K562 (cell line): Measurements from ENCODE around the gene WDR18. TPM values are rescaled to one million over a fixed set of nuclear protein-coding genes. Genes with fewer than 3 reads are reported as not detected.
A peak's percentile ranks its signal among the peaks of the same experiment; 100 is the strongest.

Source experiments
- ATAC-seq: fragments of 200-7000 bp; cut with Tn5 transposase; 3 replicates; pipeline ENCODE4 v1.9.1; 2020; ENCODE audit warnings: moderate library complexity
- BruUV-seq: library from RNA; stranded (reverse); fragments of 400-500 nt; replicated peaks from 2 replicates; lab custom pipeline; 2021; lab: Mats Ljungman, UMichigan
- CTCF ChIA-PET: fragments of 300-600 bp; formaldehyde crosslinking; extraction: SDS; loops from one replicate; lab custom pipeline; 2021; ENCODE audit warnings: low intra/inter-chr PET ratio; lab: Yijun Ruan, JAX
- POLR2A ChIA-PET: fragments of 300-600, 350-650 bp; sonication (Branson Sonifier 250); formaldehyde crosslinking; extraction: SDS; loops from one replicate; lab custom pipeline; 2021; ENCODE audit warnings: antibody characterized with exemption, inconsistent platforms; lab: Yijun Ruan, JAX
- DNase-seq, 4 experiments: peaks; one replicate each; pipeline versions ENCODE4 v3.0.0 to v3.0.0-alpha.2; 2011 to 2018; ENCODE audit warnings: low spot score in 3 of 4, mixed read lengths in 3 of 4; ENCODE audit errors: extremely low read depth in 1 of 4
- FAIRE-seq: peaks from 2 replicates; lab custom pipeline; 2011; peaks lifted over from hg19 to GRCh38; lab: Jason Lieb, UNC
- H2AFZ ChIP-seq: 2 replicates; pipeline ENCODE4 v1.6.0; 2011; ENCODE audit warnings: low read depth, low read length, control low read depth, inconsistent platforms
- H3K27ac ChIP-seq: fragments of 200-600 bp; 3 replicates; pipeline ENCODE4 v1.8.0; 2011; ENCODE audit warnings: low read depth, mild to moderate bottlenecking, control low read depth, inconsistent platforms, low read length, moderate library complexity, mixed read lengths; ENCODE audit errors: extremely low read depth
- H3K27me3 ChIP-seq, 2 experiments: fragments of 300-600 bp in 1 of 2; 2 replicates in 1 of 2; 3 replicates in 1 of 2; pipeline versions ENCODE4 v1.6.0 to v1.8.0; 2011; ENCODE audit warnings: inconsistent platforms in 2 of 2, low read length in 2 of 2, mild to moderate bottlenecking in 1 of 2, mixed read lengths in 1 of 2, moderate library complexity in 1 of 2; ENCODE audit not compliant: control insufficient read depth in 2 of 2, insufficient read depth in 2 of 2
- H3K36me3 ChIP-seq: fragments of 300-600 bp; 3 replicates; pipeline ENCODE4 v1.8.0; 2011; ENCODE audit warnings: mild to moderate bottlenecking, low read length, inconsistent platforms; ENCODE audit not compliant: control insufficient read depth, insufficient read depth
- H3K4me1 ChIP-seq, 2 experiments: fragments of 200-600 bp in 1 of 2; replicated peaks in 1 of 2; 2 replicates in 1 of 2; 3 replicates in 1 of 2; pipeline versions ENCODE4 v1.5.1 to v1.8.0; 2011; ENCODE audit warnings: inconsistent platforms in 2 of 2, low read length in 2 of 2, mild to moderate bottlenecking in 1 of 2, mixed read lengths in 1 of 2, moderate library complexity in 1 of 2; ENCODE audit not compliant: control insufficient read depth in 2 of 2, insufficient read depth in 2 of 2
- H3K4me2 ChIP-seq: 2 replicates; pipeline ENCODE4 v1.6.1; 2011; ENCODE audit warnings: low read length, control low read depth, inconsistent platforms, mixed read lengths; ENCODE audit not compliant: insufficient read depth
- H3K4me3 ChIP-seq: fragments of 200-600 bp; sonication (generic), shearing (Covaris generic); 2 replicates; pipeline ENCODE4 v1.5.1; 2016; ENCODE audit warnings: control low read depth, inconsistent platforms
- H3K79me2 ChIP-seq: fragments of 200-600 bp; 3 replicates; pipeline ENCODE4 v1.8.0; 2011; ENCODE audit warnings: low read length, inconsistent platforms; ENCODE audit not compliant: control insufficient read depth, insufficient read depth
- H3K9ac ChIP-seq, 2 experiments: 2 replicates each; pipeline versions ENCODE4 v1.6.0 to v1.6.1; 2011; ENCODE audit warnings: low read depth in 2 of 2, low read length in 2 of 2, control low read depth in 1 of 2, inconsistent platforms in 1 of 2, mild to moderate bottlenecking in 1 of 2, mixed read lengths in 1 of 2; ENCODE audit not compliant: insufficient read depth in 1 of 2
- H3K9me1 ChIP-seq: one replicate; pipeline ENCODE4 v1.6.0; 2011; ENCODE audit warnings: inconsistent platforms, mild to moderate bottlenecking, low read length, moderate library complexity; ENCODE audit not compliant: control insufficient read depth, insufficient read depth
- H3K9me3 ChIP-seq: replicated peaks from 2 replicates; pipeline ENCODE4 v1.5.1; 2011; ENCODE audit warnings: low read depth, low read length, inconsistent platforms; ENCODE audit not compliant: control insufficient read depth, insufficient read depth
- H4K20me1 ChIP-seq: replicated peaks from 2 replicates; pipeline ENCODE4 v1.6.1; 2011; ENCODE audit warnings: low read length, inconsistent platforms, mixed read lengths; ENCODE audit not compliant: control insufficient read depth, insufficient read depth
- CBX3 ChIP-seq, 2 experiments: IDR thresholded peaks; 1 replicate in 1 of 2; 2 replicates in 1 of 2; pipeline ENCODE4 v1.6.1; 2012; ENCODE audit warnings: inconsistent platforms in 2 of 2, low read length in 2 of 2, borderline replicate concordance in 1 of 2, control low read depth in 1 of 2
- CEBPZ ChIP-seq: fragments of 150-350 bp; IDR thresholded peaks from 2 replicates; pipeline ENCODE4 v1.6.1; 2014; ENCODE audit warnings: low read depth, mild to moderate bottlenecking, low read length, borderline replicate concordance
- CXXC5 ChIP-seq: fragments of 250-450 bp; sonication (Bioruptor Pico); IDR thresholded peaks from 2 replicates; pipeline ENCODE4 v1.8.0; 2022; ENCODE audit warnings: inconsistent platforms, mild to moderate bottlenecking, moderate library complexity
- E2F6 ChIP-seq, 2 experiments: IDR thresholded peaks; 2 replicates each; pipeline ENCODE4 v1.6.1; 2011; ENCODE audit warnings: borderline replicate concordance in 1 of 2, control low read depth in 1 of 2, low read depth in 1 of 2, low read length in 1 of 2, mild to moderate bottlenecking in 1 of 2, mixed read lengths in 1 of 2, moderate library complexity in 1 of 2; ENCODE audit not compliant: insufficient read depth in 1 of 2, insufficient read length in 1 of 2, poor library complexity in 1 of 2, severe bottlenecking in 1 of 2; ENCODE audit errors: extremely low read depth in 1 of 2
- MAX ChIP-seq: sonication (generic); formaldehyde crosslinking; IDR thresholded peaks from 2 replicates; pipeline ENCODE4 v1.9.0; 2022; ENCODE audit warnings: mild to moderate bottlenecking, missing genetic modification reagents
- PRDM10 ChIP-seq: fragments of 450-650 bp; IDR thresholded peaks from 2 replicates; pipeline ENCODE4 v1.6.1; 2018; ENCODE audit not compliant: partially characterized antibody
- TEAD4 ChIP-seq, 2 experiments: sonication (generic) in 1 of 2; formaldehyde crosslinking in 1 of 2; IDR thresholded peaks; 2 replicates each; pipeline versions ENCODE4 v1.6.1 to v1.8.0; 2012 to 2022; ENCODE audit warnings: borderline replicate concordance in 1 of 2, inconsistent platforms in 1 of 2, low read length in 1 of 2, mild to moderate bottlenecking in 1 of 2, missing genetic modification reagents in 1 of 2
- TFAP4 ChIP-seq: sonication (generic); formaldehyde crosslinking; IDR thresholded peaks from 2 replicates; pipeline ENCODE4 v1.8.0; 2022; ENCODE audit warnings: missing genetic modification reagents, mild to moderate bottlenecking, moderate library complexity, borderline replicate concordance
- WGBS: fragments of 100-300 bp; shearing (Covaris generic); methylation state at CpG from one replicate; pipeline ENCODE4 v1.1.6; 2016; ENCODE audit warnings: low coverage, mixed read lengths; ENCODE audit not compliant: insufficient coverage; ENCODE audit errors: missing lambda C conversion rate; 5-methylcytosine and 5-hydroxymethylcytosine counted together
- in situ Hi-C: fragments of 300-500 bp; cut with MboI; formaldehyde crosslinking; loops from 4 replicates; pipeline ENCODE4 v1.15.0; 2018; ENCODE audit warnings: inconsistent platforms, mixed read lengths
- intact Hi-C: fragments of 100-400 bp; cut with micrococcal nuclease; formaldehyde crosslinking; loops from 2 replicates; pipeline ENCODE4 v1.14.2; 2022
- polyA plus RNA-seq, 8 experiments: library from polyadenylated mRNA; depleted of rRNA in 4 of 8; stranded (reverse) in 5 of 8; unstranded in 3 of 8; fragments of >200 nt; fragmentation: Nextera tagmentation in 2 of 8; fragmentation: Illumina TruSeq in 1 of 8; extraction: Ambion mirVana in 2 of 8; extraction: Trizol in 1 of 8; gene quantifications; 2 replicates each; pipeline versions ENCODE4 v1.2.1 to v1.2.3, GENCODE V29; 2011 to 2014; ENCODE audit warnings: inconsistent platforms in 1 of 8, missing spikeins in 1 of 8
- total RNA-seq, 7 experiments: library from RNA; depleted of rRNA in 6 of 7; stranded (reverse); fragments of >200 nt in 6 of 7; fragmentation: Illumina TruSeq in 2 of 7; extraction: Trizol in 2 of 7; gene quantifications; 2 replicates each; pipeline versions ENCODE4 v1.2.1 to v1.2.3, GENCODE V29; 2011 to 2021; ENCODE audit warnings: low replicate concordance in 1 of 7

WDR18 gene
- total and polyA plus RNA-seq, 9 of the 15 experiments (the other 6 are each of a cell fraction or from before 2014, with no cell fraction given): 0.65 to 181 (median 30.1) TPM

- H3K9me1 ChIP-seq: peaks cover 10% of the 10 kb centered on the region
- CTCF ChIA-PET: no interaction called here
- 47% methylated on average over 22 of the region's 22 CpGs for WGBS
- in situ Hi-C loops: no loop called here
- H3K79me2 ChIP-seq: peaks cover 83% of the 10 kb centered on the region
- H3K4me3 ChIP-seq: no peak overlapping the region
- peak overlapping the region in 1 of 2 experiments; percentile 24; a peak in 1 of 4 replicates for H3K9ac ChIP-seq
- no peak overlapping the region for H3K27ac ChIP-seq
- DNase-seq (peak in 1 of 4 experiments; percentile 42), FAIRE-seq (peak; percentile 66), ATAC-seq (no peak)
- peaks cover 74% of the 10 kb centered on the region; the same call in 2 of the 3 replicates for H3K36me3 ChIP-seq
- peaks cover 10 to 59% of the 10 kb centered on the region in 2 experiments for H3K4me1 ChIP-seq
- H2AFZ ChIP-seq: no peak overlapping the region
- H3K9me3 ChIP-seq: no peaks in the 10 kb centered on the region
- intact Hi-C loops: no loop called here
- H4K20me1 ChIP-seq: peaks cover 14% of the 10 kb centered on the region
- no peaks in the 10 kb centered on the region for H3K27me3 ChIP-seq
- POLR2A ChIA-PET: interaction anchor here (0.6 to 1.8 kb wide), 8 partner anchors 10 to 88 kb away, joined by 3 to 4 read pairs (median 4); partner anchors contain the start of gene RNU6-2
- BruUV-seq: no TSS peak
- no peak overlapping the region for H3K4me2 ChIP-seq
- peak; percentile 64; the same call in 1 of the 2 replicates for TF ChIP-seq TFAP4 (CRISPR knock-in tag)
- peak; percentile 35; the same call in 1 of the 2 replicates for TF ChIP-seq TEAD4 (IDR thresholded peaks at IDR 0.05; ENCODE audit: low read length)
- no peak for TF ChIP-seq TEAD4 (CRISPR knock-in tag; IDR thresholded peaks at IDR 0.05; ENCODE audit: borderline replicate concordance)
- 0 out of 3 replicates have a peak, but pooled peaks of 1 of the 2 experiments have one; percentile 25 for TF ChIP-seq CBX3 (IDR thresholded peaks at IDR 0.05; ENCODE audit: borderline replicate concordance in 1 of 2, low read length in 2 of 2)
- TF ChIP-seq CEBPZ: no peak
- peak; percentile 12 for TF ChIP-seq PRDM10
- peak in 1 of 2 experiments; percentile 18 for TF ChIP-seq E2F6 (IDR thresholded peaks at IDR 0.05; ENCODE audit: borderline replicate concordance in 1 of 2, extremely low read depth in 1 of 2, insufficient read depth in 1 of 2, insufficient read length in 1 of 2, low read depth in 1 of 2, low read length in 1 of 2, poor library complexity in 1 of 2, severe bottlenecking in 1 of 2)
- peak; percentile 62; the same call in 1 of the 2 replicates for TF ChIP-seq CXXC5 (CRISPR knock-in tag)
- peak; percentile 33 for TF ChIP-seq MAX (CRISPR knock-in tag)
Measured at GRCh38 chr19:939439-939838, 44.7 kb upstream of the WDR18 start.
